Neural cell (in vitro differentiated cells): Measurements from ENCODE around the gene RABL6. TPM values are rescaled to one million over a fixed set of nuclear protein-coding genes. Genes with fewer than 3 reads are reported as not detected.

Experiments
- H2AFZ ChIP-seq: fragments of 200-600, 300-800 bp; sonication (generic), shearing (Covaris generic); 2 replicates; pipeline ENCODE4 v1.6.0; 2014; ENCODE audit warnings: low read depth, mild to moderate bottlenecking, antibody characterized with exemption, low read length, moderate library complexity
- H3F3A ChIP-seq: fragments of 200-600 bp; shearing (Covaris generic); 2 replicates; pipeline ENCODE4 v1.6.1; 2016; ENCODE audit warnings: mild to moderate bottlenecking, moderate library complexity, mixed read lengths, antibody characterized with exemption, low read length; ENCODE audit not compliant: insufficient read depth, poor library complexity, severe bottlenecking
- H3K27ac ChIP-seq: fragments of 200-600, 300-800 bp; sonication (generic), shearing (Covaris generic); 2 replicates; pipeline ENCODE4 v1.5.1; 2014; ENCODE audit warnings: mild to moderate bottlenecking, low read length, moderate library complexity
- H3K27me3 ChIP-seq: fragments of 300-800, 200-600 bp; sonication (generic), shearing (Covaris generic); 2 replicates; pipeline ENCODE4 v1.6.0; 2014; ENCODE audit warnings: mild to moderate bottlenecking, low read depth, low read length, moderate library complexity; ENCODE audit not compliant: insufficient read depth
- H3K36me3 ChIP-seq: fragments of 300-800, 200-600 bp; sonication (generic), shearing (Covaris generic); 2 replicates; pipeline ENCODE4 v1.5.1; 2014; ENCODE audit warnings: mild to moderate bottlenecking, antibody characterized with exemption, low read length, moderate library complexity; ENCODE audit not compliant: insufficient read depth
- H3K4me2 ChIP-seq: fragments of 300-800, 200-600 bp; sonication (generic), shearing (Covaris generic); 2 replicates; pipeline ENCODE4 v1.6.0; 2014; ENCODE audit warnings: mild to moderate bottlenecking, low read length
- H3K4me3 ChIP-seq: fragments of 300-800, 200-600 bp; sonication (generic), shearing (Covaris generic); 2 replicates; pipeline ENCODE4 v1.5.1; 2014; ENCODE audit warnings: mild to moderate bottlenecking, low read length, moderate library complexity
- H3K79me2 ChIP-seq: fragments of 200-600 bp; shearing (Covaris generic); replicated peaks from 2 replicates; pipeline ENCODE4 v1.6.0; 2014; ENCODE audit warnings: mild to moderate bottlenecking, low read length, moderate library complexity; ENCODE audit not compliant: insufficient read depth
- H3K9ac ChIP-seq: fragments of 300-800, 200-600 bp; sonication (generic), shearing (Covaris generic); 2 replicates; pipeline ENCODE4 v1.6.1; 2016; ENCODE audit warnings: mild to moderate bottlenecking, low read length, mixed read lengths
- H3K9me2 ChIP-seq: fragments of 200-600 bp; shearing (Covaris generic); 2 replicates; pipeline ENCODE4 v1.6.1; 2016; ENCODE audit warnings: mild to moderate bottlenecking, low read length, mixed read lengths; ENCODE audit not compliant: insufficient read depth
- H3K9me3 ChIP-seq: fragments of 200-600, 300-800 bp; sonication (generic), shearing (Covaris generic); 2 replicates; pipeline ENCODE4 v1.6.1; 2016; ENCODE audit warnings: mild to moderate bottlenecking, mixed run types, low read length, moderate library complexity, mixed read lengths
- H4K20me1 ChIP-seq: fragments of 200-600 bp; shearing (Covaris generic); 2 replicates; pipeline ENCODE4 v1.6.1; 2016; ENCODE audit warnings: mild to moderate bottlenecking, mixed run types; ENCODE audit not compliant: insufficient read depth
- EP300 ChIP-seq: fragments of 450-650 bp; conservative IDR thresholded peaks from 2 replicates; pipeline ENCODE4 v1.6.1; 2014; ENCODE audit warnings: antibody characterized with exemption, mild to moderate bottlenecking, moderate library complexity; ENCODE audit not compliant: poor library complexity, severe bottlenecking
- EZH2 ChIP-seq: fragments of 200-600, 300-800 bp; shearing (Covaris generic), sonication (generic); IDR thresholded peaks from 2 replicates; pipeline ENCODE4 v1.6.1; 2014; ENCODE audit warnings: antibody characterized with exemption, low read length, borderline replicate concordance, mild to moderate bottlenecking; ENCODE audit not compliant: insufficient read depth, poor library complexity, severe bottlenecking
- MXI1 ChIP-seq: fragments of 450-650 bp; conservative IDR thresholded peaks from 2 replicates; pipeline ENCODE4 v1.6.1; 2014; ENCODE audit warnings: antibody characterized with exemption, mild to moderate bottlenecking; ENCODE audit not compliant: poor library complexity, severe bottlenecking
- POLR2AphosphoS5 ChIP-seq: IDR thresholded peaks from 2 replicates; pipeline ENCODE4 v1.6.1; 2012
- RAD21 ChIP-seq: fragments of 450-650 bp; conservative IDR thresholded peaks from 2 replicates; pipeline ENCODE4 v1.6.1; 2014; ENCODE audit warnings: antibody characterized with exemption, mild to moderate bottlenecking, moderate library complexity
- SMC3 ChIP-seq: fragments of 450-650 bp; conservative IDR thresholded peaks from 2 replicates; pipeline ENCODE4 v1.6.1; 2014; ENCODE audit warnings: antibody characterized with exemption, mild to moderate bottlenecking, moderate library complexity; ENCODE audit not compliant: poor library complexity
- TAF1 ChIP-seq: IDR thresholded peaks from 2 replicates; pipeline ENCODE4 v1.6.1; 2012; ENCODE audit warnings: low read depth
- polyA plus RNA-seq: library from polyadenylated mRNA; depleted of rRNA; stranded (reverse); fragments of >200 nt; gene quantifications from 2 replicates; pipeline ENCODE4 v1.2.3, GENCODE V29; 2014
- TF ChIP-seq, protein P1 (sequence below): IDR thresholded peaks from 2 replicates; pipeline ENCODE4 v1.6.1; 2012; ENCODE audit warnings: borderline replicate concordance
- TF ChIP-seq, protein P2 (sequence below): fragments of 450-650 bp; IDR thresholded peaks from 2 replicates; pipeline ENCODE4 v1.5.1; 2014; ENCODE audit warnings: antibody characterized with exemption, mild to moderate bottlenecking, moderate library complexity; ENCODE audit not compliant: poor library complexity, severe bottlenecking

RABL6 gene
- polyA plus RNA-seq, 1 donor from 2014 or later = 46.4 TPM

DNA sequence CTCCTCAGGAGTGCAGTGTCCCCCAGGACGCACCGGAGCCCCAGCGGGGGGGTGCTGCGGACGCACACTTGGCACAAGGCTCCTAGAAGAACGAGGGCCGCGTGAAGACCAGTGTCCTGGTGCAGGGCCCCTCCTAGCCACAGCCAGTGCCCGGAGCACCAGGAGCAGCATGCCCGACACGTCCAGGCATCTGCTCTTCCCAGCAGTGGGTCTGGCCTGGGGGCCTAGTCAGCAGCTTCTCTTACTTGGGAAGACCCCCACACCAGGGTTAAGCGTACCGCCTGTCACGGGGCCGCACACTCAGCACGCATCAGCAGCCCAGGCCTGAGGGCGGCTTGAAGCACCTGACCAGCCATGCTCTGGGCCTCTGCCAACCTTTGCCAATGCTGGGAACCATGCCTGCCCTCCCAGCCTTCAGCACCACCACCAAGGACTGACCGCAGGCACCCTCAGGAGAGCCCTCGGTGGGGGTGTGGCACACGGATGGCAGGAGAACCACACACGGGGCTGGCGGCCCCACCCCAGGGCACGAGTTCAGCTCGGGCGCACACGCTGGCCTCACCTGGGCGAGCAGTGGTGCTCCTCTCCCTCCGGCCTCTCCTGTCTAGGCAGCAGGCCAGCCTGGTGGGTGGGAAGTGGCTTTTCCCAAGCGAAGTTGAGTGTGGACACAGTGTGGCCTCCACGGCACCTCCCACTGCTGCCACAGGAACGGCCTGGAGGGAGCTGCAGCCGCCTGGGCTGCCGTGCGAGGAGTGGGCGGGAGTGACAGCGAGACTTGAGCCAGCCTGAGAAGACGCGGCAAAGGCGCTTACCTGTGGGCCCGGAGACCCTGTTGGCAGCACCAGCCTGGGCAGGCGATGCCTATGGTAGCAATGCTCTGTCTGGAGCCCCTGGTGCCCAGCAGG is 22.5 kb downstream of the RABL6 start:
- Histone ChIP-seq H3K4me2 (no peak overlapping the region), H3K36me3 (peaks cover 7% of the 10 kb centered on the region), H4K20me1 (no peaks in the 10 kb centered on the region), H3K9me2 (no peaks in the 10 kb centered on the region), H3F3A (no peaks in the 10 kb centered on the region), H3K9me3 (no peaks in the 10 kb centered on the region), H2AFZ (no peak overlapping the region), H3K9ac (no peak overlapping the region), H3K4me3 (no peak overlapping the region), H3K27ac (no peak overlapping the region), H3K79me2 (no peaks in the 10 kb centered on the region), H3K27me3 (no peaks in the 10 kb centered on the region)
- TF ChIP-seq, protein P1, sequence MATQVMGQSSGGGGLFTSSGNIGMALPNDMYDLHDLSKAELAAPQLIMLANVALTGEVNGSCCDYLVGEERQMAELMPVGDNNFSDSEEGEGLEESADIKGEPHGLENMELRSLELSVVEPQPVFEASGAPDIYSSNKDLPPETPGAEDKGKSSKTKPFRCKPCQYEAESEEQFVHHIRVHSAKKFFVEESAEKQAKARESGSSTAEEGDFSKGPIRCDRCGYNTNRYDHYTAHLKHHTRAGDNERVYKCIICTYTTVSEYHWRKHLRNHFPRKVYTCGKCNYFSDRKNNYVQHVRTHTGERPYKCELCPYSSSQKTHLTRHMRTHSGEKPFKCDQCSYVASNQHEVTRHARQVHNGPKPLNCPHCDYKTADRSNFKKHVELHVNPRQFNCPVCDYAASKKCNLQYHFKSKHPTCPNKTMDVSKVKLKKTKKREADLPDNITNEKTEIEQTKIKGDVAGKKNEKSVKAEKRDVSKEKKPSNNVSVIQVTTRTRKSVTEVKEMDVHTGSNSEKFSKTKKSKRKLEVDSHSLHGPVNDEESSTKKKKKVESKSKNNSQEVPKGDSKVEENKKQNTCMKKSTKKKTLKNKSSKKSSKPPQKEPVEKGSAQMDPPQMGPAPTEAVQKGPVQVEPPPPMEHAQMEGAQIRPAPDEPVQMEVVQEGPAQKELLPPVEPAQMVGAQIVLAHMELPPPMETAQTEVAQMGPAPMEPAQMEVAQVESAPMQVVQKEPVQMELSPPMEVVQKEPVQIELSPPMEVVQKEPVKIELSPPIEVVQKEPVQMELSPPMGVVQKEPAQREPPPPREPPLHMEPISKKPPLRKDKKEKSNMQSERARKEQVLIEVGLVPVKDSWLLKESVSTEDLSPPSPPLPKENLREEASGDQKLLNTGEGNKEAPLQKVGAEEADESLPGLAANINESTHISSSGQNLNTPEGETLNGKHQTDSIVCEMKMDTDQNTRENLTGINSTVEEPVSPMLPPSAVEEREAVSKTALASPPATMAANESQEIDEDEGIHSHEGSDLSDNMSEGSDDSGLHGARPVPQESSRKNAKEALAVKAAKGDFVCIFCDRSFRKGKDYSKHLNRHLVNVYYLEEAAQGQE = no peak
- TF ChIP-seq EP300 (no peak), TAF1 (no peak), POLR2AphosphoS5 (no peak), RAD21 (no peak), EZH2 (no peak), MXI1 (no peak), SMC3 (no peak)
- TF ChIP-seq, protein P2, sequence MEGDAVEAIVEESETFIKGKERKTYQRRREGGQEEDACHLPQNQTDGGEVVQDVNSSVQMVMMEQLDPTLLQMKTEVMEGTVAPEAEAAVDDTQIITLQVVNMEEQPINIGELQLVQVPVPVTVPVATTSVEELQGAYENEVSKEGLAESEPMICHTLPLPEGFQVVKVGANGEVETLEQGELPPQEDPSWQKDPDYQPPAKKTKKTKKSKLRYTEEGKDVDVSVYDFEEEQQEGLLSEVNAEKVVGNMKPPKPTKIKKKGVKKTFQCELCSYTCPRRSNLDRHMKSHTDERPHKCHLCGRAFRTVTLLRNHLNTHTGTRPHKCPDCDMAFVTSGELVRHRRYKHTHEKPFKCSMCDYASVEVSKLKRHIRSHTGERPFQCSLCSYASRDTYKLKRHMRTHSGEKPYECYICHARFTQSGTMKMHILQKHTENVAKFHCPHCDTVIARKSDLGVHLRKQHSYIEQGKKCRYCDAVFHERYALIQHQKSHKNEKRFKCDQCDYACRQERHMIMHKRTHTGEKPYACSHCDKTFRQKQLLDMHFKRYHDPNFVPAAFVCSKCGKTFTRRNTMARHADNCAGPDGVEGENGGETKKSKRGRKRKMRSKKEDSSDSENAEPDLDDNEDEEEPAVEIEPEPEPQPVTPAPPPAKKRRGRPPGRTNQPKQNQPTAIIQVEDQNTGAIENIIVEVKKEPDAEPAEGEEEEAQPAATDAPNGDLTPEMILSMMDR = no peak

DNA sequence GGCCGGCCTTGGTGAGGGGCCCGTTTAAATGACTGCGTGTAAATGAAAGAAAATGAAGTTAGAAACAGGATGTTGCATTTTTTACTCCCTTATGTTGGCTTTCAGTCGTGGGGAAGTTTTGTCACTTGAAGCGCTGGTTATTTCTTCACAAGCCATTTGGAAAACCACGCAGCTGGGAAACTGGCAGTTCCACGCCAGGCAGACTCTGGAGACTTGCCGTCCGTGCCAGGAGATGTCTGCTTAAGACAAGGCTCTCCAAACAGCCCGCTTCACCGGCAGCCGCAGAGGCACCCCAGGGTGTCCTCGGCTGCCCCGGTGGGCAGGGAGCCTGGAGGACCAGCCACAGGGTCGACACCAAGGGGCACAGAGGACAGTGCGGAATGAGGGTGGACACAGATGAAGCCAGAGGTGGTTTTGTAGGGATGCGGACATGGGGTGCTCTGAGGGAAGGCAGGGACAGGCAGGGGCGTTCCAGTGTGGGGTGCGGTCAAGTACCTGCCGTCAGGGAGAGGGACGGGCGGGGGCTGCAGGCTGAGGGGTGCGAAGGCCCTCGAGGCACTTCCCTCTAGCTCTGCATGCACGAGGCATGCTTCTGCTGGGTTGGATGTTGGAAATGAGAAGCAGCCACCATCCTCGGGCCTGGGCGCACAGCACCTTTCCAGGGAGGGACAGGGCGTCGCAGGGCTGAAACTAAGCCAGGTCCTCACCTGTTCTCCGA is 23.4 kb downstream of the RABL6 start:
- H4K20me1 ChIP-seq = no peaks in the 10 kb centered on the region
- H3K9me2 ChIP-seq = no peaks in the 10 kb centered on the region
- TF ChIP-seq, protein P1 = no peak
- TF ChIP-seq POLR2AphosphoS5 (no peak), EZH2 (no peak), MXI1 (no peak), TAF1 (no peak), SMC3 (no peak), RAD21 (no peak), EP300 (no peak)
- TF ChIP-seq, protein P2 = no peak
- no peaks in the 10 kb centered on the region for H3K27me3 ChIP-seq
- no peaks in the 10 kb centered on the region for H3K79me2 ChIP-seq
- H3F3A ChIP-seq = no peaks in the 10 kb centered on the region
- H3K9me3 ChIP-seq = no peaks in the 10 kb centered on the region
- H3K4me2 ChIP-seq = no peak overlapping the region
- H3K36me3 ChIP-seq = peaks cover 7% of the 10 kb centered on the region
- no peak overlapping the region for H3K4me3 ChIP-seq
- H3K27ac ChIP-seq = no peak overlapping the region
- H2AFZ ChIP-seq = no peak overlapping the region
- no peak overlapping the region for H3K9ac ChIP-seq
